ENCODE data around the gene MED16. TPM values are rescaled to one million over a fixed set of nuclear protein-coding genes. Genes with fewer than 3 reads are reported as not detected.

MED16 gene
- total RNA-seq, 1 experiment from 2014 or later: 25.9 TPM

GRCh38 chr19:875265-875879, 17.6 kb downstream of the MED16 start:
- ChIA-PET CTCF (no interaction called here), POLR2A (ENCODE audit: unreplicated experiment) (no interaction called here)
- Histone ChIP-seq H3K4me3 (ENCODE audit: low read length) (no peak overlapping the region), H4K20me1 (ENCODE audit: low read length) (no peaks in the 10 kb centered on the region), H3K9ac (ENCODE audit: low read length) (no peak overlapping the region), H2AFZ (ENCODE audit: low read length) (no peak overlapping the region), H3K79me2 (ENCODE audit: low read length) (no peaks in the 10 kb centered on the region), H3K4me1 (ENCODE audit: insufficient read depth, low read length) (no peaks in the 10 kb centered on the region), H3F3A (ENCODE audit: low read length, unreplicated experiment) (no peaks in the 10 kb centered on the region), H3K9me2 (replicated peaks; ENCODE audit: low read length) (no peaks in the 10 kb centered on the region), H3K4me2 (ENCODE audit: low read length) (no peak overlapping the region), H3K27ac (ENCODE audit: low read length) (no peak overlapping the region), H3K9me3 (ENCODE audit: low read length) (no peaks in the 10 kb centered on the region), H3K27me3 (ENCODE audit: low read length) (no peaks in the 10 kb centered on the region), H3K36me3 (ENCODE audit: low read depth, low read length) (no peaks in the 10 kb centered on the region; the same call in 1 of the 2 replicates)
- DNase-seq: no peak
- intact Hi-C loops (cut with micrococcal nuclease): no loop called here
- no TSS peak for BruUV-seq (replicated peaks)
- ATAC-seq: no peak
- no peak for TF ChIP-seq EZH2 (IDR thresholded peaks at IDR 0.05; ENCODE audit: low read length, unreplicated experiment)
- TF ChIP-seq CTCF (conservative IDR thresholded peaks at IDR 0.05; ENCODE audit: low read depth, low read length): no peak
- no peak for TF ChIP-seq EZH2phosphoT487 (IDR thresholded peaks at IDR 0.05; ENCODE audit: borderline replicate concordance, low read length)

- no TSS peak for BruUV-seq (replicated peaks)
These were observed 19.4 kb downstream of the MED16 start for GRCh38 chr19:873561-874041.

More at GRCh38 chr19:873561-874041, 19.4 kb downstream of the MED16 start:
- H3K9ac ChIP-seq (ENCODE audit: low read length): no peak overlapping the region
- intact Hi-C loops (cut with micrococcal nuclease): no loop called here
- DNase-seq: no peak
- no peak overlapping the region for H3K27ac ChIP-seq (ENCODE audit: low read length)
- no peaks in the 10 kb centered on the region for H4K20me1 ChIP-seq (ENCODE audit: low read length)
- POLR2A ChIA-PET (ENCODE audit: unreplicated experiment): no interaction called here
- H2AFZ ChIP-seq (ENCODE audit: low read length): no peak overlapping the region
- no peaks in the 10 kb centered on the region for H3K79me2 ChIP-seq (ENCODE audit: low read length)
- H3K4me2 ChIP-seq (ENCODE audit: low read length): no peak overlapping the region
- H3F3A ChIP-seq (ENCODE audit: low read length, unreplicated experiment): no peaks in the 10 kb centered on the region
- TF ChIP-seq CTCF (conservative IDR thresholded peaks at IDR 0.05; ENCODE audit: low read depth, low read length): no peak
- no peak for TF ChIP-seq EZH2phosphoT487 (IDR thresholded peaks at IDR 0.05; ENCODE audit: borderline replicate concordance, low read length)
- no peaks in the 10 kb centered on the region for H3K27me3 ChIP-seq (ENCODE audit: low read length)
- no peak overlapping the region for H3K4me3 ChIP-seq (ENCODE audit: low read length)
- peaks cover 12% of the 10 kb centered on the region for H3K4me1 ChIP-seq (ENCODE audit: insufficient read depth, low read length)
- no peaks in the 10 kb centered on the region for H3K9me2 ChIP-seq (replicated peaks; ENCODE audit: low read length)
- ATAC-seq: no peak
- H3K9me3 ChIP-seq (ENCODE audit: low read length): no peaks in the 10 kb centered on the region
- CTCF ChIA-PET: no interaction called here
- no peaks in the 10 kb centered on the region; the same call in 1 of the 2 replicates for H3K36me3 ChIP-seq (ENCODE audit: low read depth, low read length)
